B cell (primary cell): ENCODE data around the gene ZNF805.

ENCODE experiments used
- EZH2 ChIP-seq: IDR thresholded peaks from 2 replicates; pipeline ENCODE4 v1.6.1; 2012; ENCODE audit warnings: borderline replicate concordance, low read depth, mild to moderate bottlenecking, moderate library complexity, low read length; ENCODE audit not compliant: insufficient read depth, poor library complexity, severe bottlenecking
- TF ChIP-seq, protein P1 (sequence below): fragments of 200-600 bp; IDR thresholded peaks from one replicate; pipeline ENCODE4 v1.8.0; 2022; ENCODE audit warnings: antibody characterized with exemption, mild to moderate bottlenecking

DNA sequence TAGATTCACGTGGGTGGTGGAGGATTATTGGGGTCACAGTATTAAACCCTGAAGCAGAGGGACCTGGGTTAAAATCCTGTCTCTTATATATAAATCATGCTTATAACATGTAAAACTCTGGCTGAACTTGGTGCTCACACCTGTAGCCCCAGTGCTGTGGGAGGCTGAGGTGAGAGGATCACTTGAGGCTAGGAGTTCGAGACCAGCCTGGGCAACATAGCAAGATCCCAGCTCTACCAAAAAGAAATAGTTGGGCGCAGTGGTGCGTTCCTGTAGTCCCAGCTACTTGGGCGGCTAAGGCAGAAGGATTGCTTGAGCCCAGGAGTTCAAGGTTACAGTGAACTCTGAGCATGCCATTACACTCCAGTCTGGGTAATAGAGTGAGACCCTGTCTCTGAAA is 2.4 kb downstream of the ZNF805 start:
- TF ChIP-seq, protein P1, sequence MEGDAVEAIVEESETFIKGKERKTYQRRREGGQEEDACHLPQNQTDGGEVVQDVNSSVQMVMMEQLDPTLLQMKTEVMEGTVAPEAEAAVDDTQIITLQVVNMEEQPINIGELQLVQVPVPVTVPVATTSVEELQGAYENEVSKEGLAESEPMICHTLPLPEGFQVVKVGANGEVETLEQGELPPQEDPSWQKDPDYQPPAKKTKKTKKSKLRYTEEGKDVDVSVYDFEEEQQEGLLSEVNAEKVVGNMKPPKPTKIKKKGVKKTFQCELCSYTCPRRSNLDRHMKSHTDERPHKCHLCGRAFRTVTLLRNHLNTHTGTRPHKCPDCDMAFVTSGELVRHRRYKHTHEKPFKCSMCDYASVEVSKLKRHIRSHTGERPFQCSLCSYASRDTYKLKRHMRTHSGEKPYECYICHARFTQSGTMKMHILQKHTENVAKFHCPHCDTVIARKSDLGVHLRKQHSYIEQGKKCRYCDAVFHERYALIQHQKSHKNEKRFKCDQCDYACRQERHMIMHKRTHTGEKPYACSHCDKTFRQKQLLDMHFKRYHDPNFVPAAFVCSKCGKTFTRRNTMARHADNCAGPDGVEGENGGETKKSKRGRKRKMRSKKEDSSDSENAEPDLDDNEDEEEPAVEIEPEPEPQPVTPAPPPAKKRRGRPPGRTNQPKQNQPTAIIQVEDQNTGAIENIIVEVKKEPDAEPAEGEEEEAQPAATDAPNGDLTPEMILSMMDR = no peak
- no peak for TF ChIP-seq EZH2
